NT2/D1 (cell line): ENCODE data around the gene POU6F2.

Experiments
- YY1 ChIP-seq: IDR thresholded peaks from 2 replicates; pipeline ENCODE4 v1.6.1; 2011; ENCODE audit not compliant: insufficient read length, insufficient read depth
- ZNF274 ChIP-seq: IDR thresholded peaks from 2 replicates; pipeline ENCODE4 v1.6.1; 2011; ENCODE audit warnings: mild to moderate bottlenecking, low read depth, low read length

DNA sequence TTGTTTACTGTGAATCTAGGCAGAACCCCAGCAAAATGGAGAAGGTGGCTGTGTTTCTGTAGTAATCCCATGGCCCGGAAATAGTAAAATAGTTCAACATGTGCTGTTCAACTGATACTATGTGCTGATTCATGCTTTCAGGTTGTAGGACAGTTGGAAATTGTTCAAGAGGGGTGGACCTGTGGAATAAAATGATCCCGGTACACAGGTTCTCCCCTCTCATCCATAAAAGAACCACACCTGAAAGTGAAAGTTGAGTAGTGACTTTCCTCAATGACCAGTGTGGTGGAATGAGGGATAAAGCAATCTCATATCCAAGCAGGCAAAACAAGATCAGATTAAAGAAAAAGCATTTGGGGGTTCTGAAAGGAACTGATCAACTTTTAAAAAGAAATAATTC, 177.1 kb downstream of the POU6F2 start:
- TF ChIP-seq YY1 (no peak), ZNF274 (no peak)
